HEK293 (cell line): ENCODE data around the gene VANGL2.

Source experiments
- CTCF ChIA-PET: fragments of 350-600 bp; formaldehyde crosslinking; extraction: SDS; loops from one replicate; lab custom pipeline; 2021; ENCODE audit warnings: antibody characterized with exemption; lab: Yijun Ruan, JAX
- POLR2A ChIA-PET: fragments of 300-600 bp; formaldehyde crosslinking; extraction: SDS; loops from one replicate; lab custom pipeline; 2020; ENCODE audit warnings: antibody characterized with exemption, inconsistent platforms; lab: Yijun Ruan, JAX
- H3K27ac ChIP-seq: fragments of 200-500 bp; sonication (Bioruptor generic); 2 replicates; pipeline ENCODE4 v1.5.1; 2014; ENCODE audit warnings: low read depth, low read length, control low read depth, inconsistent platforms; ENCODE audit errors: extremely low read depth
- H3K36me3 ChIP-seq, 2 experiments: fragments of 200-500 bp in 1 of 2; sonication (Bioruptor generic) in 1 of 2; 1 replicate in 1 of 2; 2 replicates in 1 of 2; pipeline ENCODE4 v1.5.1; 2014 to 2017; ENCODE audit warnings: inconsistent platforms in 2 of 2, low read length in 2 of 2; ENCODE audit not compliant: control insufficient read depth in 2 of 2, insufficient read depth in 1 of 2
- H3K4me1 ChIP-seq: fragments of 200-500 bp; sonication (Bioruptor generic); 2 replicates; pipeline ENCODE4 v1.5.1; 2014; ENCODE audit warnings: mild to moderate bottlenecking, low read length, inconsistent platforms; ENCODE audit not compliant: control insufficient read depth, insufficient read depth
- H3K4me3 ChIP-seq: 2 replicates; pipeline ENCODE4 v1.5.1; 2011; ENCODE audit warnings: low read depth, mild to moderate bottlenecking, control low read depth, low read length, moderate library complexity
- H3K9me3 ChIP-seq: fragments of 200-500 bp; sonication (Bioruptor generic); 2 replicates; pipeline ENCODE4 v1.5.1; 2014; ENCODE audit warnings: low read depth, low read length, inconsistent platforms; ENCODE audit not compliant: control insufficient read depth, insufficient read depth
- BCL11A ChIP-seq: fragments of 450-650 bp; formaldehyde crosslinking; IDR thresholded peaks from 2 replicates; pipeline ENCODE4 v1.5.1; 2016; ENCODE audit warnings: low read depth, missing biosample characterization, missing genetic modification characterization
- EGR2 ChIP-seq: fragments of 450-650 bp; formaldehyde crosslinking; IDR thresholded peaks from 2 replicates; pipeline ENCODE4 v1.5.1; 2016; ENCODE audit warnings: low read depth, missing biosample characterization, missing genetic modification characterization
- FEZF1 ChIP-seq: fragments of 450-650 bp; formaldehyde crosslinking; IDR thresholded peaks from 2 replicates; pipeline ENCODE4 v1.5.1; 2016; ENCODE audit warnings: missing biosample characterization, missing genetic modification characterization
- GFI1B ChIP-seq: fragments of 450-650 bp; formaldehyde crosslinking; IDR thresholded peaks from 2 replicates; pipeline ENCODE4 v1.5.1; 2016; ENCODE audit warnings: missing biosample characterization, missing genetic modification characterization
- PRDM10 ChIP-seq: fragments of 450-650 bp; formaldehyde crosslinking; IDR thresholded peaks from 2 replicates; pipeline ENCODE4 v1.5.1; 2016; ENCODE audit warnings: missing biosample characterization, missing genetic modification characterization
- ZEB2 ChIP-seq: fragments of 450-650 bp; formaldehyde crosslinking; IDR thresholded peaks from 2 replicates; pipeline ENCODE4 v1.5.1; 2016; ENCODE audit warnings: missing biosample characterization, missing genetic modification characterization
- ZFHX2 ChIP-seq: fragments of 450-650 bp; formaldehyde crosslinking; conservative IDR thresholded peaks from 2 replicates; pipeline ENCODE4 v1.5.1; 2016; ENCODE audit warnings: missing biosample characterization, missing genetic modification characterization
- ZFP69B ChIP-seq: fragments of 450-650 bp; formaldehyde crosslinking; IDR thresholded peaks from 2 replicates; pipeline ENCODE4 v1.5.1; 2016; ENCODE audit warnings: missing biosample characterization, missing genetic modification characterization
- ZNF16 ChIP-seq: fragments of 450-650 bp; formaldehyde crosslinking; IDR thresholded peaks from 2 replicates; pipeline ENCODE4 v1.5.1; 2016; ENCODE audit warnings: low read depth, missing biosample characterization, missing genetic modification characterization
- ZNF362 ChIP-seq: fragments of 450-650 bp; formaldehyde crosslinking; IDR thresholded peaks from 2 replicates; pipeline ENCODE4 v1.5.1; 2016; ENCODE audit warnings: missing biosample characterization, missing genetic modification characterization
- ZNF629 ChIP-seq: fragments of 450-650 bp; formaldehyde crosslinking; IDR thresholded peaks from 2 replicates; pipeline ENCODE4 v1.5.1; 2017; ENCODE audit warnings: missing biosample characterization, missing genetic modification characterization
- ZNF747 ChIP-seq: fragments of 450-650 bp; formaldehyde crosslinking; IDR thresholded peaks from 2 replicates; pipeline ENCODE4 v1.5.1; 2016; ENCODE audit warnings: missing biosample characterization, missing genetic modification characterization

The VANGL2 gene

GRCh38 chr1:160419150-160419837, 18.9 kb downstream of the VANGL2 start:
- POLR2A ChIA-PET, result interaction anchor here (1.1 kb wide), 1 partner anchor 11 kb away, joined by 4 read pairs; no protein-coding TSS in a partner anchor
- Histone ChIP-seq H3K36me3 (peaks cover 0 to 71% of the 10 kb centered on the region in 2 experiments; a peak in 1 of 3 replicates), H3K4me1 (no peaks in the 10 kb centered on the region)
- TF ChIP-seq ZFHX2 (tag by site-specific recombination) (peak; percentile 54), EGR2 (tag by site-specific recombination) (peak; percentile 75), GFI1B (tag by site-specific recombination) (no peak)
- TF ChIP-seq, all 188 proteins: peak for 2
- Histone ChIP-seq H3K27ac (no peak overlapping the region), H3K4me3 (no peak overlapping the region), H3K9me3 (no peaks in the 10 kb centered on the region)
- CTCF ChIA-PET, result interaction anchor here (0.5 to 1.0 kb wide), 4 partner anchors 22 to 93 kb away, joined by 3 to 4 read pairs (median 3); no protein-coding TSS in a partner anchor

- TF ChIP-seq PRDM10 (peak; percentile 21; the same call in 1 of the 2 replicates), BCL11A (tag by site-specific recombination) (no peak)
- Histone ChIP-seq H3K4me1 (no peaks in the 10 kb centered on the region), H3K9me3 (no peaks in the 10 kb centered on the region), H3K36me3 (peaks cover 0 to 76% of the 10 kb centered on the region in 2 experiments; a peak in 1 of 3 replicates), H3K4me3 (no peak overlapping the region), H3K27ac (no peak overlapping the region)
- POLR2A ChIA-PET, result no interaction called here
- CTCF ChIA-PET, result interaction anchor here (0.5 to 1.0 kb wide), 3 partner anchors 23 to 93 kb away, joined by 3 to 4 read pairs (median 3); no protein-coding TSS in a partner anchor
These were observed 19.4 kb downstream of the VANGL2 start for GRCh38 chr1:160419838-160420169.

- Histone ChIP-seq H3K27ac (no peak overlapping the region), H3K4me3 (no peak overlapping the region), H3K4me1 (no peaks in the 10 kb centered on the region), H3K36me3 (peaks cover 0 to 88% of the 10 kb centered on the region in 2 experiments; a peak in 1 of 3 replicates), H3K9me3 (no peaks in the 10 kb centered on the region)
- ChIA-PET POLR2A (no interaction called here), CTCF (interaction anchor here (0.6 kb wide), 2 partner anchors 9 to 293 kb away, joined by 3 read pairs; no protein-coding TSS in a partner anchor)
- TF ChIP-seq FEZF1 (tag by site-specific recombination) (no peak), ZNF629 (tag by site-specific recombination) (no peak)
These were observed 20.8 kb downstream of the VANGL2 start for GRCh38 chr1:160420881-160421842.

GRCh38 chr1:160421881-160422280, 21.5 kb downstream of the VANGL2 start:
- no peaks in the 10 kb centered on the region for H3K4me1 ChIP-seq
- CTCF ChIA-PET, result no interaction called here
- no peaks in the 10 kb centered on the region for H3K9me3 ChIP-seq
- peaks cover 0 to 91% of the 10 kb centered on the region in 2 experiments; a peak in 1 of 3 replicates for H3K36me3 ChIP-seq
- TF ChIP-seq ZEB2 (no peak), ZNF16 (tag by site-specific recombination) (no peak), ZNF362 (tag by site-specific recombination) (no peak), ZFP69B (tag by site-specific recombination) (no peak), ZNF747 (no peak)
- POLR2A ChIA-PET, result no interaction called here
- no peak overlapping the region for H3K27ac ChIP-seq
- no peak overlapping the region for H3K4me3 ChIP-seq
